Activated gamma-delta T cell (primary cell): ENCODE measurements around the gene HES5.

ENCODE experiments used
- DNase-seq: peaks from one replicate; lab custom pipeline; 2025; lab: John Stamatoyannopoulos, UW

Gene HES5

DNA sequence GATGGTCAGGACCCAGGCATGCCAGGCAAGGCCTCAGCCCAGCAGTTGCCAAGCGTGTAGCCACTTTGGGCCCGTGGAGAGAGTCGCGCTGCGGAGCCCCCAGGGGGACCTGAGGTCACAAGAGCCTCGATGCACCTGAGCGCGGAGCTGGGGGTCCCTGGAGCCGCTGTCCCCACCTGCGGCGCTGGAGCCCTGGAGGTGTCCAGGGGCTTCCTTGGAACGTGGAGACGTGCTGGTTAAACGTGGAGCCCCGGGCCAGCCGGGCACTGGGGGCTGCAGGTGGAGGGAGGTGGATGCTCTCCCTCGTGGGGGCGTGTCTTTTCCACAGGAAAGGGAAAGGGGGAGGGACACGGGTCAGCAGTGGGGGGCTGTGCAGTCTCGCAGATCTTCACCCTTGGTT, 50.9 kb downstream of the HES5 start:
- DNase-seq, result no peak
